Endothelial cell (in vitro differentiated cells): Measurements from ENCODE around the gene ATP5F1B. TPM values are rescaled to one million over a fixed set of nuclear protein-coding genes. Genes with fewer than 3 reads are reported as not detected.

Experiments
- DNase-seq: peaks from one replicate; pipeline ENCODE4 v3.0.0; 2021; ENCODE audit warnings: low spot score
- H3K27ac Mint-ChIP-seq: one replicate; pipeline ENCODE4 v1.8.0; 2021; ENCODE audit warnings: mixed read lengths, inconsistent platforms; ENCODE audit not compliant: unreplicated experiment
- H3K27me3 Mint-ChIP-seq: one replicate; pipeline ENCODE4 v1.8.0; 2021; ENCODE audit warnings: mild to moderate bottlenecking, moderate library complexity, mixed read lengths, inconsistent platforms; ENCODE audit not compliant: unreplicated experiment
- H3K36me3 Mint-ChIP-seq: one replicate; pipeline ENCODE4 v1.8.0; 2021; ENCODE audit warnings: mild to moderate bottlenecking, low read depth, mixed read lengths, inconsistent platforms; ENCODE audit not compliant: unreplicated experiment
- H3K4me1 Mint-ChIP-seq: one replicate; pipeline ENCODE4 v1.8.0; 2021; ENCODE audit warnings: mild to moderate bottlenecking, mixed read lengths, inconsistent platforms; ENCODE audit not compliant: unreplicated experiment
- H3K4me3 Mint-ChIP-seq: one replicate; pipeline ENCODE4 v1.8.0; 2021; ENCODE audit warnings: mild to moderate bottlenecking, mixed read lengths, inconsistent platforms; ENCODE audit not compliant: unreplicated experiment
- H3K9me3 Mint-ChIP-seq: one replicate; pipeline ENCODE4 v1.8.0; 2021; ENCODE audit warnings: mixed read lengths, inconsistent platforms; ENCODE audit not compliant: unreplicated experiment
- CTCF ChIP-seq: fragments of 200-600 bp; sonication (generic); IDR thresholded peaks from one replicate; pipeline ENCODE4 v1.5.0; 2021; ENCODE audit warnings: antibody characterized with exemption; ENCODE audit not compliant: unreplicated experiment
- total RNA-seq: library from RNA; stranded (reverse); fragmentation: NEBNext Ultra II Directional; extraction: Animal tissue kit (Norgen Biotek cat#: 25700); gene quantifications from one replicate; pipeline ENCODE4 v1.2.1, GENCODE V29; 2021; ENCODE audit not compliant: unreplicated experiment

The ATP5F1B gene
- total RNA-seq, 1 donor from 2014 or later, result 519 TPM

GRCh38 chr12:56591126-56591525, 54.7 kb downstream of the ATP5F1B start:
- no peak for TF ChIP-seq CTCF
- Mint-ChIP-seq H3K27ac (no peak overlapping the region), H3K36me3 (peaks cover 29% of the 10 kb centered on the region), H3K27me3 (peaks cover 3% of the 10 kb centered on the region), H3K9me3 (no peaks in the 10 kb centered on the region), H3K4me3 (no peak overlapping the region), H3K4me1 (peaks cover 2% of the 10 kb centered on the region)
- no peak for DNase-seq

DNA sequence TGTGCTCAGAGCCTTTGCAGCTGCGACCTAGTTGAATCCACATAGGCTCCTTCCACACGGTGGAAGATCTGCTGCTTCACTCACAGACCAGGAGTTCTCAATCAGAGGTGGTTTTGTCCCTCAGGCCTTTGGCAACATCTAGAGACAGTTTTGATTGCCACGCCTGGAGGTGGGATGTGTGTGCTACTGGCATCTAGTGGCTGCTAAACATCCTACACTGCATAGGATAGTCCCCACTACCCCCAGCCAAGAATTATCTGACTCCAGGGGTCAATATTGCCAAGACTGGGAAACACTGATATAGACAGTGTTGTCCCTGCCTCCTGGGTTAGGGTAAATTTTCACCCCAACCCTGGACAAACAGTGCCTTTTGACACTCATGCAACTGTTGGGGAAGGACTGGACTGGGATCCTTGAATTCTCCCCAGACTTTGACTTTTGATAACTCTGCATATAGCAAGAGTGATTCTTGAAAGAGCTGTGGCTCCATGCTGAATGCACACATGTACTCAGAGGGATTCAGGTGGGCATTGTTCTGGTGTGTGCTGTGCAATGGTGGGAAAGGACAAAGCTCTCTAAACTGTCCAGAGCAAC, 55.5 kb downstream of the ATP5F1B start:
- H3K27ac Mint-ChIP-seq, result no peak overlapping the region

GRCh38 chr12:56589783-56590182, 56.0 kb downstream of the ATP5F1B start:
- Mint-ChIP-seq H3K27ac (no peak overlapping the region), H3K36me3 (peaks cover 28% of the 10 kb centered on the region), H3K9me3 (no peaks in the 10 kb centered on the region), H3K4me1 (peaks cover 2% of the 10 kb centered on the region), H3K4me3 (no peak overlapping the region), H3K27me3 (peaks cover 3% of the 10 kb centered on the region)
- TF ChIP-seq CTCF, result no peak
- no peak for DNase-seq

More for the DNA sequence above, 55.5 kb downstream of the ATP5F1B start:
- H3K4me3 Mint-ChIP-seq, result no peak overlapping the region
- no peaks in the 10 kb centered on the region for H3K9me3 Mint-ChIP-seq
- H3K27me3 Mint-ChIP-seq, result peaks cover 3% of the 10 kb centered on the region
- DNase-seq, result no peak
- peaks cover 29% of the 10 kb centered on the region for H3K36me3 Mint-ChIP-seq
- no peak for TF ChIP-seq CTCF
- peaks cover 2% of the 10 kb centered on the region for H3K4me1 Mint-ChIP-seq

Other genes starting within 250 kb of the ATP5F1B start
- 34.2 TPM for gene TIMELESS, start 196.6 kb downstream of the ATP5F1B start, total RNA-seq
- gene MIP, start 191.3 kb downstream of the ATP5F1B start, total RNA-seq, result 0.10 TPM
- gene SPRYD4, start 177.4 kb downstream of the ATP5F1B start, total RNA-seq, result 2.0 TPM
- gene GLS2, start 157.8 kb downstream of the ATP5F1B start, total RNA-seq, result 0.21 TPM
- gene RBMS2, start 124.2 kb downstream of the ATP5F1B start, total RNA-seq, result 122 TPM
- gene BAZ2A, start 15.7 kb downstream of the ATP5F1B start, total RNA-seq, result 165 TPM
- gene PTGES3, start 42.3 kb upstream of the ATP5F1B start, total RNA-seq, result 165 TPM
- gene NACA, start 79.3 kb upstream of the ATP5F1B start, total RNA-seq, result 687 TPM
- 11.2 TPM for gene PRIM1, start 106.3 kb upstream of the ATP5F1B start, total RNA-seq
- 1.8 TPM for gene HSD17B6, start 117.3 kb upstream of the ATP5F1B start, total RNA-seq